Caco-2 (cell line): ENCODE measurements around the gene ERCC6L. TPM values are rescaled to one million over a fixed set of nuclear protein-coding genes. Genes with fewer than 3 reads are reported as not detected.

Source experiments
- BruUV-seq: library from RNA; stranded (reverse); fragments of 400-500 nt; replicated peaks from 2 replicates; lab custom pipeline; 2021; lab: Mats Ljungman, UMichigan
- CTCF ChIA-PET: fragments of 300-600 bp; sonication (Branson Sonifier 250); formaldehyde crosslinking; loops from one replicate; lab custom pipeline; 2022; ENCODE audit warnings: antibody characterized with exemption; lab: Charles Lee
- POLR2A ChIA-PET: fragments of 300-600 bp; sonication (Branson Sonifier 250); formaldehyde crosslinking; loops from one replicate; lab custom pipeline; 2022; ENCODE audit warnings: antibody characterized with exemption; lab: Charles Lee
- DNase-seq, 2 experiments: peaks; one replicate each; pipeline versions ENCODE4 v3.0.0 to v3.0.0-alpha.2; 2020 to 2022
- H3K27me3 ChIP-seq: replicated peaks from 2 replicates; pipeline ENCODE4 v1.6.0; 2011; ENCODE audit warnings: low read length; ENCODE audit not compliant: control insufficient read depth, insufficient read depth
- H3K36me3 ChIP-seq: 2 replicates; pipeline ENCODE4 v1.5.1; 2011; ENCODE audit warnings: low read length; ENCODE audit not compliant: control insufficient read depth, insufficient read depth
- H3K4me1 ChIP-seq: fragments of 250-450 bp; sonication (Bioruptor Pico); 2 replicates; pipeline ENCODE4 v1.5.1; 2020; ENCODE audit warnings: mild to moderate bottlenecking
- H3K4me3 ChIP-seq: 2 replicates; pipeline ENCODE4 v1.5.1; 2011; ENCODE audit warnings: low read depth, mild to moderate bottlenecking, control low read depth, low read length
- H3K9me3 ChIP-seq: fragments of 250-450 bp; sonication (Bioruptor Pico); 2 replicates; pipeline ENCODE4 v1.5.1; 2020; ENCODE audit warnings: mild to moderate bottlenecking, moderate library complexity
- H3K27ac Mint-ChIP-seq: one replicate; pipeline ENCODE4 v1.8.0; 2022; ENCODE audit warnings: mixed read lengths; ENCODE audit not compliant: unreplicated experiment
- H3K27me3 Mint-ChIP-seq: one replicate; pipeline ENCODE4 v1.8.0; 2022; ENCODE audit warnings: mixed read lengths; ENCODE audit not compliant: insufficient read depth, unreplicated experiment
- H3K36me3 Mint-ChIP-seq: one replicate; pipeline ENCODE4 v1.8.0; 2022; ENCODE audit warnings: mild to moderate bottlenecking, mixed read lengths; ENCODE audit not compliant: insufficient read depth, unreplicated experiment
- H3K4me1 Mint-ChIP-seq: one replicate; pipeline ENCODE4 v1.8.0; 2022; ENCODE audit warnings: low read depth, mixed read lengths; ENCODE audit not compliant: unreplicated experiment
- H3K4me3 Mint-ChIP-seq: one replicate; pipeline ENCODE4 v1.8.0; 2022; ENCODE audit warnings: mild to moderate bottlenecking, moderate library complexity, mixed read lengths; ENCODE audit not compliant: unreplicated experiment
- H3K9me3 Mint-ChIP-seq: one replicate; pipeline ENCODE4 v1.8.0; 2022; ENCODE audit warnings: mixed read lengths; ENCODE audit not compliant: unreplicated experiment
- intact Hi-C: fragments of 100-400 bp; cut with micrococcal nuclease; formaldehyde crosslinking; loops from one replicate; pipeline ENCODE4 v1.10.0; 2022; ENCODE audit not compliant: unreplicated experiment
- total RNA-seq: library from RNA; stranded (reverse); gene quantifications from 2 replicates; pipeline ENCODE4 v1.2.3, GENCODE V29; 2022
- TF ChIP-seq, protein P1 (sequence below), 2 experiments: fragments of 200-600 bp in 1 of 2; IDR thresholded peaks; 1 replicate in 1 of 2; 2 replicates in 1 of 2; pipeline versions ENCODE4 v1.5.1 to v1.8.0; 2011 to 2022; ENCODE audit warnings: antibody characterized with exemption in 1 of 2, control low read depth in 1 of 2, inconsistent platforms in 1 of 2, low read depth in 1 of 2, low read length in 1 of 2, mild to moderate bottlenecking in 1 of 2, moderate library complexity in 1 of 2; ENCODE audit not compliant: insufficient read depth in 1 of 2, severe bottlenecking in 1 of 2, unreplicated experiment in 1 of 2

ERCC6L gene
- total RNA-seq, 1 experiment from 2014 or later, result 9.7 TPM

DNA sequence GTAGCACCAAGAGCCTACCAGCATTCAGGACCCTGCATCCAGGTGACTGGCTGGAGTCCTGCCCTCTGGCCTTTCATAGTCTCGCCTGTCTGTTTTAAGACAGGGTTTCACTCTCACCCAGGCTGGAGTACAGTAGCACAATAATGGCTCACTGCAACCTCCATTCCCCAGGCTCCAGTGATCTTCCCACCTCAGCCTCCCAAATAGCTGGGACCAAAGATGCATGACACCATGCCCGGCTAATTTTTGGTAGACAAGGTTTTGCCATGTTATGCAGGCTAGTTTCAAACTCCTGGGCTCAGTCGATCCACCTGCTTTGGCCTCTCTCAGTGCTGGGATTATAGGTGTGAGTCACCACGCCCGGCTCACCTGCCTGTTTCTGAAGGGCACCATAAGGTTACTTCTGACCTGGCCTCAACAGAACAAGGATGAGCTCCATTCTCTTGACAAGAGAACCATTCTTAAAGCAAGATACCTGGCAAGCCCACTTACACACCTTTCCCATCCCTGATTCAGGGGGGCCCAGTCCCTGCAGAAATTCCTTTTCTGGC is 31.6 kb upstream of the ERCC6L start:
- H3K4me3 Mint-ChIP-seq, result no peak overlapping the region
- ChIA-PET POLR2A (interaction anchor here (0.6 kb wide), 2 partner anchors 10 to 270 kb away, joined by 3 to 6 read pairs; no protein-coding TSS in a partner anchor), CTCF (no interaction called here)
- H3K27me3 ChIP-seq, result no peaks in the 10 kb centered on the region
- H3K27me3 Mint-ChIP-seq, result no peaks in the 10 kb centered on the region
- H3K36me3 Mint-ChIP-seq, result peaks cover 66% of the 10 kb centered on the region
- TF ChIP-seq, protein P1, sequence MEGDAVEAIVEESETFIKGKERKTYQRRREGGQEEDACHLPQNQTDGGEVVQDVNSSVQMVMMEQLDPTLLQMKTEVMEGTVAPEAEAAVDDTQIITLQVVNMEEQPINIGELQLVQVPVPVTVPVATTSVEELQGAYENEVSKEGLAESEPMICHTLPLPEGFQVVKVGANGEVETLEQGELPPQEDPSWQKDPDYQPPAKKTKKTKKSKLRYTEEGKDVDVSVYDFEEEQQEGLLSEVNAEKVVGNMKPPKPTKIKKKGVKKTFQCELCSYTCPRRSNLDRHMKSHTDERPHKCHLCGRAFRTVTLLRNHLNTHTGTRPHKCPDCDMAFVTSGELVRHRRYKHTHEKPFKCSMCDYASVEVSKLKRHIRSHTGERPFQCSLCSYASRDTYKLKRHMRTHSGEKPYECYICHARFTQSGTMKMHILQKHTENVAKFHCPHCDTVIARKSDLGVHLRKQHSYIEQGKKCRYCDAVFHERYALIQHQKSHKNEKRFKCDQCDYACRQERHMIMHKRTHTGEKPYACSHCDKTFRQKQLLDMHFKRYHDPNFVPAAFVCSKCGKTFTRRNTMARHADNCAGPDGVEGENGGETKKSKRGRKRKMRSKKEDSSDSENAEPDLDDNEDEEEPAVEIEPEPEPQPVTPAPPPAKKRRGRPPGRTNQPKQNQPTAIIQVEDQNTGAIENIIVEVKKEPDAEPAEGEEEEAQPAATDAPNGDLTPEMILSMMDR (IDR thresholded peaks at IDR 0.05; ENCODE audit: insufficient read depth in 1 of 2, low read depth in 1 of 2, low read length in 1 of 2, severe bottlenecking in 1 of 2, unreplicated experiment in 1 of 2), result no peak
- peaks cover 2% of the 10 kb centered on the region; the same call in 1 of the 2 replicates for H3K36me3 ChIP-seq
- no peak overlapping the region for H3K4me3 ChIP-seq
- H3K9me3 ChIP-seq, result no peaks in the 10 kb centered on the region
- intact Hi-C loops, result no loop called here
- no peaks in the 10 kb centered on the region for H3K9me3 Mint-ChIP-seq
- DNase-seq, result no peak
- H3K4me1 Mint-ChIP-seq, result peaks cover 7% of the 10 kb centered on the region
- H3K27ac Mint-ChIP-seq, result no peak overlapping the region
- H3K4me1 ChIP-seq, result no peaks in the 10 kb centered on the region
- no TSS peak for BruUV-seq

DNA sequence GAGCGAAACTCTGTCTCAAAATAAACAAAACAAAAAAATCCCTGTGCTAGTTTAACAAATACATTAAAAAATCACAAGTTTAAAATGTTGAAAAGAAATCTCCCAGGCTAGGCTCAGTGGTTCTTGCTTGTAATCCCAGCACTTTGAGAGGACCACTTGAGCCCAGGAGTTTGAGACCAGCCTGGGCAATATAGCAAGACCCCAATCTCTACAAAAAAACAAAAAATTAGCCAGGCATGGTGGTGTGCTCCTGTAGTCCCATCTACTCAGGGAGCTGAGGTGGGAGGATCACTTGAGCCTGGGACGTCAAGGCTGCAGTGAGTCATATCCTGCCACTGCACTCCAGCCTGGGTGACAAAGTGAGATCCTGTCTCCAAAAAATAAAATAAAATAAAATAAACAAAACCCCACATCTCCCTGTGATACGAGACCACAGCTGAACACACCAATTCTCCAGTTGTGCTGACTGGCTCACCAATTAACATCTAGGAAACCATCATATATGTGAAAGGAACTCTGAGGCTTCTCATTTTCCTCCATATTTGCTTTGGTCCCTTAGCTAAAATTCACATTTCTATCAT is 30.9 kb upstream of the ERCC6L start:
- H3K4me1 Mint-ChIP-seq, result peaks cover 7% of the 10 kb centered on the region
- BruUV-seq, result no TSS peak
- H3K27me3 Mint-ChIP-seq, result no peaks in the 10 kb centered on the region
- TF ChIP-seq, protein P1 (IDR thresholded peaks at IDR 0.05; ENCODE audit: insufficient read depth in 1 of 2, low read depth in 1 of 2, low read length in 1 of 2, severe bottlenecking in 1 of 2, unreplicated experiment in 1 of 2), result no peak
- H3K27ac Mint-ChIP-seq, result no peak overlapping the region
- Histone ChIP-seq H3K4me1 (no peaks in the 10 kb centered on the region), H3K9me3 (no peaks in the 10 kb centered on the region), H3K36me3 (peaks cover 2% of the 10 kb centered on the region; the same call in 1 of the 2 replicates), H3K4me3 (no peak overlapping the region), H3K27me3 (no peaks in the 10 kb centered on the region)
- ChIA-PET CTCF (no interaction called here), POLR2A (interaction anchor here (0.6 to 0.7 kb wide), 2 partner anchors 85 to 271 kb away, joined by 3 to 6 read pairs; no protein-coding TSS in a partner anchor)
- no peak for DNase-seq
- H3K4me3 Mint-ChIP-seq, result no peak overlapping the region
- intact Hi-C loops, result no loop called here
- no peaks in the 10 kb centered on the region for H3K9me3 Mint-ChIP-seq
- peaks cover 60% of the 10 kb centered on the region for H3K36me3 Mint-ChIP-seq

DNA sequence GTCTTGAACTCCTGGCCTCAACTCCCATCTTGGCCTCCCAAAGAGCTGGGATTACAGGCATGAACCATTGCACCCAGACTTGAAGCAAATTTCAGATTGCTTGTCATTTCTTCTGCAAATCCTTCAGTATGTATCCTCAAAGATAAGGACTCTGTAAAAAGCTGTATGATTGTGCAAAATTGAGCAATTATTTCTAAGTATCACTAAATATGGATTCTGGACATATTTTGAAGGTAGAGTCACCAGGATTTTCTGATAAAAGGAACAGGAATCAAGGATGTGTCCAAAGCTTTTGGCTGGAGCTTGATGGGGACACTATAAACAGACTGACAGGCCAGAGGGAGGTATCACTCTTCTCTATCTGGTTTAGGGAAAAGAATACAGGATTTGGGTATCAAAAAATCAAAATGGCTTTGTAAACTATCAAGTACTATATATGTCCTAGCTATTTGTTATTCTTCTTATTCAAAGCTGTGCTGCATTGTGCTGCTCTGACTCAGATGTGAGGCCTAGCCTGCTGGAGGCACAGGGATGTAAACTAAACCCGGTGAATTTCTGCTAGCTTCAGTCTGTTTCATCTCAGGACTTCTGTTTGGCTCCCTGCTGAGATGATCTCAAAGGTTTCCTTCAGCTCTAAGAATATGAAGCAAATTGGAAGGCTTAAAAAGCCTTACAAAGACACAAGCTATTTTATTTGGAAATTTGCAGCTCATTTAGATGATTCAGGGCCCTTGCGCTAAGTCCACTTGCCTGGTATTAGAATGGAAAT is 30.0 kb upstream of the ERCC6L start:
- ChIA-PET POLR2A (interaction anchor here (0.7 kb wide), 1 partner anchor 84 kb away, joined by 3 read pairs; no protein-coding TSS in a partner anchor), CTCF (no interaction called here)
- H3K36me3 Mint-ChIP-seq, result peaks cover 50% of the 10 kb centered on the region
- H3K27me3 Mint-ChIP-seq, result no peaks in the 10 kb centered on the region
- intact Hi-C loops, result no loop called here
- Histone ChIP-seq H3K4me3 (no peak overlapping the region), H3K9me3 (no peaks in the 10 kb centered on the region), H3K27me3 (no peaks in the 10 kb centered on the region), H3K4me1 (no peaks in the 10 kb centered on the region), H3K36me3 (no peaks in the 10 kb centered on the region)
- H3K9me3 Mint-ChIP-seq, result no peaks in the 10 kb centered on the region
- TF ChIP-seq, protein P1 (IDR thresholded peaks at IDR 0.05; ENCODE audit: insufficient read depth in 1 of 2, low read depth in 1 of 2, low read length in 1 of 2, severe bottlenecking in 1 of 2, unreplicated experiment in 1 of 2), result no peak
- no TSS peak for BruUV-seq
- no peak overlapping the region for H3K27ac Mint-ChIP-seq
- H3K4me3 Mint-ChIP-seq, result no peak overlapping the region
- DNase-seq, result no peak
- H3K4me1 Mint-ChIP-seq, result peaks cover 7% of the 10 kb centered on the region
